ENCODE data around the gene PLSCR2.
"Not testable (repeated sequence)": the region's sequence is repeated elsewhere in the genome, so short reads cannot be mapped to it uniquely, and the experiment has no call there.

PLSCR2 gene

GRCh38 chr3:146421819-146422759 lies 47.3 kb downstream of the PLSCR2 start:
- peak; percentile 29 for DNase-seq (ENCODE audit: low read depth, low spot score)

GRCh38 chr3:146416366-146416765 lies 53.0 kb downstream of the PLSCR2 start:
- DNase-seq (ENCODE audit: low read depth, low spot score), result no peak

GRCh38 chr3:146414010-146414409 lies 55.4 kb downstream of the PLSCR2 start:
- no peak for DNase-seq (ENCODE audit: low read depth, low spot score)

- not testable (repeated sequence) for DNase-seq (ENCODE audit: low read depth, low spot score)
These were observed 56.6 kb downstream of the PLSCR2 start for GRCh38 chr3:146412711-146413110.

- DNase-seq (ENCODE audit: low read depth, low spot score), result no peak
These were observed 61.4 kb downstream of the PLSCR2 start for GRCh38 chr3:146407956-146408355.

GRCh38 chr3:146404436-146404835 lies 64.9 kb downstream of the PLSCR2 start:
- DNase-seq (ENCODE audit: low read depth, low spot score), result no peak

- no peak for DNase-seq (ENCODE audit: low read depth, low spot score)
These were observed 65.6 kb downstream of the PLSCR2 start for GRCh38 chr3:146403792-146404191.

- no peak for DNase-seq (ENCODE audit: low read depth, low spot score)
These were observed 72.6 kb downstream of the PLSCR2 start for GRCh38 chr3:146396792-146397191.

- DNase-seq (ENCODE audit: low read depth, low spot score), result no peak
These were observed 74.2 kb downstream of the PLSCR2 start for GRCh38 chr3:146395164-146395563.

GRCh38 chr3:146390957-146391356 lies 78.4 kb downstream of the PLSCR2 start:
- peak; percentile 33 for DNase-seq (ENCODE audit: low read depth, low spot score)

- no peak for DNase-seq (ENCODE audit: low read depth, low spot score)
These were observed 79.2 kb downstream of the PLSCR2 start for GRCh38 chr3:146390006-146390772.

GRCh38 chr3:146387566-146387965 lies 81.8 kb downstream of the PLSCR2 start:
- DNase-seq (ENCODE audit: low read depth, low spot score), result no peak

GRCh38 chr3:146386936-146387335 lies 82.4 kb downstream of the PLSCR2 start:
- DNase-seq (ENCODE audit: low read depth, low spot score), result no peak

- no peak for DNase-seq (ENCODE audit: low read depth, low spot score)
These were observed 84.6 kb downstream of the PLSCR2 start for GRCh38 chr3:146384786-146385185.
